GM12801 (cell line): ENCODE measurements around the gene MRPS10.

Source experiments
- CTCF ChIP-seq: IDR thresholded peaks from one replicate; pipeline ENCODE4 v1.5.1; 2011; ENCODE audit warnings: control low read depth; ENCODE audit not compliant: insufficient read length; ENCODE audit errors: extremely low read depth

MRPS10 gene

GRCh38 chr6:42251500-42251899 is 33.8 kb upstream of the MRPS10 start:
- no peak for TF ChIP-seq CTCF

- no peak for TF ChIP-seq CTCF
Observed at GRCh38 chr6:42250274-42250931, 32.7 kb upstream of the MRPS10 start.

- TF ChIP-seq CTCF: no peak
Observed at GRCh38 chr6:42249279-42249678, 31.6 kb upstream of the MRPS10 start.

- TF ChIP-seq CTCF: no peak
Observed at GRCh38 chr6:42243046-42243445, 25.4 kb upstream of the MRPS10 start.

- TF ChIP-seq CTCF: no peak
Observed at GRCh38 chr6:42241915-42242314, 24.3 kb upstream of the MRPS10 start.

- no peak for TF ChIP-seq CTCF
Observed at GRCh38 chr6:42239736-42240375, 22.2 kb upstream of the MRPS10 start.

GRCh38 chr6:42239333-42239732 is 21.7 kb upstream of the MRPS10 start:
- no peak for TF ChIP-seq CTCF
